ENCODE measurements around the gene SBNO2.

The SBNO2 gene

DNA sequence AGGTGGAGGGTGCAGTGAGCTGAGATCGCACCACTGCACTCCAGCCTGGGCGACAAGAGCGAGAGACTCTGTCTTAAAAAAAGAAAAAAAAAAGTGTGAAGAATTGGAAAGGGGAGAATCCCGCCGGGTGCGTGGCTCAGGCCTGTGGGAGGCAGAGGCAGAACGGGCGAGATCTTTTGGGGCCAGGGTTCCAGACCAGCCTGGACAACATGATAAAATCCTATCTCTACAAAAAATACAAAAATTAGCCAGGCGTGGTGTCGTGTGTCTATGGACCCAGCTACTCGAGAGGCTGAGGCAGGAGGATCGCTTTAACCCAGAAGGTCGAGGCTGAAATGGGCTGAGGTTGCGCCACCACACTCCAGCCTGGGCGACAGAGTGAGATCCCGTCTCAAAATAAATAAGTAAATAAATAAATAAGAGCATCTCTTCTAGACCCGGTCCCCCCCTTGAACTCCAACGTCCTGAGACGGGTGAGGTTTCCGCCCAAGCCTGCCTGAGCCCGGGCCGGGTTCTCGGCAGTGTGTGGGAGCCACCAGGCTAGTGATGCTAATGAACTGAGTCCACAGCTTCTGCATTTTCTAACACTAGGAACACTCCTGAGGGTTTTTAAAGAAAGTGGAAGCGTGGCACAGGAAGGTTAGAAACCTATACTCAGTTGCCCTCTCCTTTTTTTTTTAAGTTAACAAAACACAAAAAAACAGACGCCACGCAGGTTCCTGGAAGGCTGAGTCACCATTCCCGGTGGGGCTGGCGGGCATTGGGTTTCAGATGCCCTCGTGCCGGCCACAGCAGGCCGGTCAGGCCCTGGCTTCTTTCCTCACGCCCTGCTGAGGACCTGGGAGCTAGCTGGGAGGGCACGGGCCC is 48.2 kb downstream of the SBNO2 start:
- Histone ChIP-seq H3K27ac (ENCODE audit: low read depth in 2 of 2, low read length in 2 of 2) (no peak overlapping the region), H3K4me1 (ENCODE audit: control insufficient read depth in 2 of 2, insufficient read depth in 2 of 2, low read length in 2 of 2) (peaks cover 0 to 6% of the 10 kb centered on the region in 2 donors), H3K27me3 (ENCODE audit: control insufficient read depth in 2 of 2, insufficient read depth in 2 of 2, low read length in 2 of 2) (no peaks in the 10 kb centered on the region), H3K9me3 (ENCODE audit: control insufficient read depth in 2 of 2, low read length in 2 of 2) (no peaks in the 10 kb centered on the region), H3K36me3 (ENCODE audit: control insufficient read depth in 2 of 2, insufficient read depth in 2 of 2, low read length in 2 of 2) (peaks cover 27 to 43% of the 10 kb centered on the region in 2 donors), H3K4me3 (ENCODE audit: low read length in 2 of 2) (no peak overlapping the region), H3K9ac (ENCODE audit: low read depth in 1 of 2, low read length in 2 of 2) (no peak overlapping the region)

- Histone ChIP-seq H3K27ac (ENCODE audit: low read depth in 2 of 2, low read length in 2 of 2) (no peak overlapping the region), H3K4me1 (ENCODE audit: control insufficient read depth in 2 of 2, insufficient read depth in 2 of 2, low read length in 2 of 2) (no peaks in the 10 kb centered on the region), H3K27me3 (ENCODE audit: control insufficient read depth in 2 of 2, insufficient read depth in 2 of 2, low read length in 2 of 2) (no peaks in the 10 kb centered on the region), H3K9me3 (ENCODE audit: control insufficient read depth in 2 of 2, low read length in 2 of 2) (no peaks in the 10 kb centered on the region), H3K36me3 (ENCODE audit: control insufficient read depth in 2 of 2, insufficient read depth in 2 of 2, low read length in 2 of 2) (peaks cover 34 to 50% of the 10 kb centered on the region in 2 donors), H3K9ac (ENCODE audit: low read depth in 1 of 2, low read length in 2 of 2) (no peak overlapping the region), H3K4me3 (ENCODE audit: low read length in 2 of 2) (no peak overlapping the region)
These were observed 50.0 kb downstream of the SBNO2 start for GRCh38 chr19:1123885-1124677.

- H3K36me3 ChIP-seq (ENCODE audit: control insufficient read depth in 2 of 2, insufficient read depth in 2 of 2, low read length in 2 of 2): peaks cover 36 to 55% of the 10 kb centered on the region in 2 donors
- H3K4me1 ChIP-seq (ENCODE audit: control insufficient read depth in 2 of 2, insufficient read depth in 2 of 2, low read length in 2 of 2): no peaks in the 10 kb centered on the region
- H3K9me3 ChIP-seq (ENCODE audit: control insufficient read depth in 2 of 2, low read length in 2 of 2): no peaks in the 10 kb centered on the region
- H3K4me3 ChIP-seq (ENCODE audit: low read length in 2 of 2): no peak overlapping the region
- no peaks in the 10 kb centered on the region for H3K27me3 ChIP-seq (ENCODE audit: control insufficient read depth in 2 of 2, insufficient read depth in 2 of 2, low read length in 2 of 2)
- no peak overlapping the region for H3K9ac ChIP-seq (ENCODE audit: low read depth in 1 of 2, low read length in 2 of 2)
- H3K27ac ChIP-seq (ENCODE audit: low read depth in 2 of 2, low read length in 2 of 2): no peak overlapping the region
These were observed 50.7 kb downstream of the SBNO2 start for GRCh38 chr19:1123381-1123780.

- H3K4me1 ChIP-seq (ENCODE audit: control insufficient read depth in 2 of 2, insufficient read depth in 2 of 2, low read length in 2 of 2): no peaks in the 10 kb centered on the region
- H3K4me3 ChIP-seq (ENCODE audit: low read length in 2 of 2): no peak overlapping the region
- H3K36me3 ChIP-seq (ENCODE audit: control insufficient read depth in 2 of 2, insufficient read depth in 2 of 2, low read length in 2 of 2): peaks cover 36 to 58% of the 10 kb centered on the region in 2 donors
- no peaks in the 10 kb centered on the region for H3K9me3 ChIP-seq (ENCODE audit: control insufficient read depth in 2 of 2, low read length in 2 of 2)
- H3K9ac ChIP-seq (ENCODE audit: low read depth in 1 of 2, low read length in 2 of 2): no peak overlapping the region
- H3K27ac ChIP-seq (ENCODE audit: low read depth in 2 of 2, low read length in 2 of 2): no peak overlapping the region
- no peaks in the 10 kb centered on the region for H3K27me3 ChIP-seq (ENCODE audit: control insufficient read depth in 2 of 2, insufficient read depth in 2 of 2, low read length in 2 of 2)
These were observed 51.1 kb downstream of the SBNO2 start for GRCh38 chr19:1122972-1123363.

DNA sequence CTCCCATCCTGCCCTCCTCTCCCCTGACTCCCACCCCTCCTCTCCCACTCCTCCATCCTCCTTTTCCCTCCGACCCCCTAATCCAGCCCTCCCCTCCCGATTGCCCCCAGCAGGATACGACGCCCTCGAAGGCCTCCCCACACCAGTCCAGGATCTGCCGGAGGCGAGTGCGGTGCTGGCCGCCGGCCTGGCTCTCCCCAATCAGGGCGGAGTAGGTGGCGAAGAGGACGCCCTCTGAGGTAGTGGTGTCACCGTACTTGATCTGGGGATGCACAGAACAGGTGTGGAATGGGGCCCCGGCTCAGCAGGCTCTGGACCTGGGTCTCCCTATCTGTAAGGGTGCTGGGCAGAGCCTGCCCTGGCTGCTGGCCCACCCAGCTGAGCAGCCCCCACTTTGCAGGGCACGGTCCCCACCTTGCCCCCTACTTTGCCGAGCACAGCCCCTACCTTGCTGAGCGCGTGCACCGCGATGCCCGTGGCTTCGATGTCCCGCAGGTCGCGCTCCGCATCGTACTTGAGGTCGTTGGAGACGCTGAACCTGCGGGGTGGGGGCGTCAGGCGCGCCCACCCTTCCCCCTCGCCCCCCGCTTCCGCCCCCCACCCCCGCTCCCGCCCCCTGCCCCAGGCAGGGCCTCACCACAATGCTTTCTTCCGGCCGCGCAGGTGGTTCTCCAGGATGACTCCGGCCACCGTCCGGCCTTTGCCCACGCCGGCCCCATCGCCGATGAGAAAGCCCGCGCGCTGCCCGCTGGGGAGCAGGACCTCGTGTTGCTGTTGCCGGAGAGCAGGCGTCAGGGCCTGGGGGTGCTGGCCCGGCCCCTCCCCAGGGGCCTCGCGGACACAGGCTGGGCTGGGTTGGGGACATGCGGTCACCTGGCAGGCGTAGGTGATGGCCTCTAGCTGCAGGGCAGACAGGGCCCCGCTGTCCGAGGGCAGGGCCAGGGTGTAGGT is 51.8 kb downstream of the SBNO2 start:
- no peaks in the 10 kb centered on the region for H3K4me1 ChIP-seq (ENCODE audit: control insufficient read depth in 2 of 2, insufficient read depth in 2 of 2, low read length in 2 of 2)
- H3K36me3 ChIP-seq (ENCODE audit: control insufficient read depth in 2 of 2, insufficient read depth in 2 of 2, low read length in 2 of 2): peaks cover 39 to 59% of the 10 kb centered on the region in 2 donors
- no peak overlapping the region for H3K27ac ChIP-seq (ENCODE audit: low read depth in 2 of 2, low read length in 2 of 2)

GRCh38 chr19:1121395-1121794 is 52.7 kb downstream of the SBNO2 start:
- Histone ChIP-seq H3K4me3 (ENCODE audit: low read length in 2 of 2) (no peak overlapping the region), H3K27me3 (ENCODE audit: control insufficient read depth in 2 of 2, insufficient read depth in 2 of 2, low read length in 2 of 2) (no peaks in the 10 kb centered on the region), H3K36me3 (ENCODE audit: control insufficient read depth in 2 of 2, insufficient read depth in 2 of 2, low read length in 2 of 2) (peaks cover 43 to 58% of the 10 kb centered on the region in 2 donors), H3K9ac (ENCODE audit: low read depth in 1 of 2, low read length in 2 of 2) (no peak overlapping the region), H3K9me3 (ENCODE audit: control insufficient read depth in 2 of 2, low read length in 2 of 2) (no peaks in the 10 kb centered on the region), H3K27ac (ENCODE audit: low read depth in 2 of 2, low read length in 2 of 2) (no peak overlapping the region), H3K4me1 (ENCODE audit: control insufficient read depth in 2 of 2, insufficient read depth in 2 of 2, low read length in 2 of 2) (no peaks in the 10 kb centered on the region)

More for the DNA sequence above, 51.8 kb downstream of the SBNO2 start:
- H3K9me3 ChIP-seq (ENCODE audit: control insufficient read depth in 2 of 2, low read length in 2 of 2): no peaks in the 10 kb centered on the region
- no peak overlapping the region for H3K9ac ChIP-seq (ENCODE audit: low read depth in 1 of 2, low read length in 2 of 2)
- no peak overlapping the region for H3K4me3 ChIP-seq (ENCODE audit: low read length in 2 of 2)
- H3K27me3 ChIP-seq (ENCODE audit: control insufficient read depth in 2 of 2, insufficient read depth in 2 of 2, low read length in 2 of 2): no peaks in the 10 kb centered on the region

GRCh38 chr19:1119475-1120217 is 54.4 kb downstream of the SBNO2 start:
- Histone ChIP-seq H3K4me1 (ENCODE audit: control insufficient read depth in 2 of 2, insufficient read depth in 2 of 2, low read length in 2 of 2) (no peaks in the 10 kb centered on the region), H3K4me3 (ENCODE audit: low read length in 2 of 2) (no peak overlapping the region), H3K9ac (ENCODE audit: low read depth in 1 of 2, low read length in 2 of 2) (no peak overlapping the region), H3K27ac (ENCODE audit: low read depth in 2 of 2, low read length in 2 of 2) (no peak overlapping the region), H3K36me3 (ENCODE audit: control insufficient read depth in 2 of 2, insufficient read depth in 2 of 2, low read length in 2 of 2) (peaks cover 44 to 54% of the 10 kb centered on the region in 2 donors), H3K9me3 (ENCODE audit: control insufficient read depth in 2 of 2, low read length in 2 of 2) (no peaks in the 10 kb centered on the region), H3K27me3 (ENCODE audit: control insufficient read depth in 2 of 2, insufficient read depth in 2 of 2, low read length in 2 of 2) (no peaks in the 10 kb centered on the region)

- H3K36me3 ChIP-seq (ENCODE audit: control insufficient read depth in 2 of 2, insufficient read depth in 2 of 2, low read length in 2 of 2): peaks cover 47 to 56% of the 10 kb centered on the region in 2 donors
- no peak overlapping the region for H3K27ac ChIP-seq (ENCODE audit: low read depth in 2 of 2, low read length in 2 of 2)
- peaks cover under 1 to 1% of the 10 kb centered on the region in 2 donors for H3K4me1 ChIP-seq (ENCODE audit: control insufficient read depth in 2 of 2, insufficient read depth in 2 of 2, low read length in 2 of 2)
- no peak overlapping the region for H3K9ac ChIP-seq (ENCODE audit: low read depth in 1 of 2, low read length in 2 of 2)
- no peaks in the 10 kb centered on the region for H3K9me3 ChIP-seq (ENCODE audit: control insufficient read depth in 2 of 2, low read length in 2 of 2)
- H3K4me3 ChIP-seq (ENCODE audit: low read length in 2 of 2): no peak overlapping the region
- no peaks in the 10 kb centered on the region for H3K27me3 ChIP-seq (ENCODE audit: control insufficient read depth in 2 of 2, insufficient read depth in 2 of 2, low read length in 2 of 2)
These were observed 55.1 kb downstream of the SBNO2 start for GRCh38 chr19:1118999-1119398.

DNA sequence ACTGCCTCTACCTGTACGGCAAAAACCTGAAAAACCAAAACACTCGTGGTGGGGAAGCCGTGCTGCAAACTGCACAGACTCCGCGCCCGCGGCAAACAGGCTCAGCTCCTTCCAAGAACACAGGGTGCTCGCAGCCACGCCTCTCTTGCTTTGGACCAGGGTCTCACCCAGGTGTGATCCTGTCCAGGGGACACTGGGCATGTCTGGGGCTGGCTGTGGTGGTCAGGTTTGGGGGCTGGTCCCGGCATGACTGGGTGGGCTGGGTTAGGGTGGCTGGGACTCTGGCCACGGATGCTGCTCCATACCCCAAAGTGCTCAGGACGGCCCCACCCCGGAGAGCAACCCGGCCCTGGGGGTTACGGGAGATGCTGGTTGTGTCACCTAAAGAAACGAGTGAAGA is 56.4 kb downstream of the SBNO2 start:
- H3K36me3 ChIP-seq (ENCODE audit: control insufficient read depth in 2 of 2, insufficient read depth in 2 of 2, low read length in 2 of 2): peaks cover 41 to 51% of the 10 kb centered on the region in 2 donors
- H3K27ac ChIP-seq (ENCODE audit: low read depth in 2 of 2, low read length in 2 of 2): no peak overlapping the region
- H3K4me1 ChIP-seq (ENCODE audit: control insufficient read depth in 2 of 2, insufficient read depth in 2 of 2, low read length in 2 of 2): peaks cover 10 to 14% of the 10 kb centered on the region in 2 donors
- H3K4me3 ChIP-seq (ENCODE audit: low read length in 2 of 2): no peak overlapping the region
- no peaks in the 10 kb centered on the region for H3K27me3 ChIP-seq (ENCODE audit: control insufficient read depth in 2 of 2, insufficient read depth in 2 of 2, low read length in 2 of 2)
- no peak overlapping the region for H3K9ac ChIP-seq (ENCODE audit: low read depth in 1 of 2, low read length in 2 of 2)
- H3K9me3 ChIP-seq (ENCODE audit: control insufficient read depth in 2 of 2, low read length in 2 of 2): no peaks in the 10 kb centered on the region

Data from mucosa of rectum (tissue), 2 donors.